Endothelial cell (in vitro differentiated cells): ENCODE data around the gene TNK2. TPM values are rescaled to one million over a fixed set of nuclear protein-coding genes. Genes with fewer than 3 reads are reported as not detected.

ENCODE experiments used
- DNase-seq: peaks from one replicate; pipeline ENCODE4 v3.0.0; 2021; ENCODE audit warnings: low spot score
- H3K27ac Mint-ChIP-seq: one replicate; pipeline ENCODE4 v1.8.0; 2021; ENCODE audit warnings: mixed read lengths, inconsistent platforms; ENCODE audit not compliant: unreplicated experiment
- H3K27me3 Mint-ChIP-seq: one replicate; pipeline ENCODE4 v1.8.0; 2021; ENCODE audit warnings: mild to moderate bottlenecking, moderate library complexity, mixed read lengths, inconsistent platforms; ENCODE audit not compliant: unreplicated experiment
- H3K36me3 Mint-ChIP-seq: one replicate; pipeline ENCODE4 v1.8.0; 2021; ENCODE audit warnings: mild to moderate bottlenecking, low read depth, mixed read lengths, inconsistent platforms; ENCODE audit not compliant: unreplicated experiment
- H3K4me1 Mint-ChIP-seq: one replicate; pipeline ENCODE4 v1.8.0; 2021; ENCODE audit warnings: mild to moderate bottlenecking, mixed read lengths, inconsistent platforms; ENCODE audit not compliant: unreplicated experiment
- H3K4me3 Mint-ChIP-seq: one replicate; pipeline ENCODE4 v1.8.0; 2021; ENCODE audit warnings: mild to moderate bottlenecking, mixed read lengths, inconsistent platforms; ENCODE audit not compliant: unreplicated experiment
- H3K9me3 Mint-ChIP-seq: one replicate; pipeline ENCODE4 v1.8.0; 2021; ENCODE audit warnings: mixed read lengths, inconsistent platforms; ENCODE audit not compliant: unreplicated experiment
- CTCF ChIP-seq: fragments of 200-600 bp; sonication (generic); IDR thresholded peaks from one replicate; pipeline ENCODE4 v1.5.0; 2021; ENCODE audit warnings: antibody characterized with exemption; ENCODE audit not compliant: unreplicated experiment
- total RNA-seq: library from RNA; stranded (reverse); fragmentation: NEBNext Ultra II Directional; extraction: Animal tissue kit (Norgen Biotek cat#: 25700); gene quantifications from one replicate; pipeline ENCODE4 v1.2.1, GENCODE V29; 2021; ENCODE audit not compliant: unreplicated experiment

The TNK2 gene
- total RNA-seq, 1 donor from 2014 or later: 135 TPM

- H3K36me3 Mint-ChIP-seq: peaks cover 20% of the 10 kb centered on the region
- no peak for DNase-seq
- H3K27me3 Mint-ChIP-seq: peaks cover 12% of the 10 kb centered on the region
- no peaks in the 10 kb centered on the region for H3K9me3 Mint-ChIP-seq
- no peak overlapping the region for H3K27ac Mint-ChIP-seq
- no peak overlapping the region for H3K4me3 Mint-ChIP-seq
- TF ChIP-seq CTCF: no peak
- peaks cover 22% of the 10 kb centered on the region for H3K4me1 Mint-ChIP-seq
Measured at GRCh38 chr3:195877767-195878423, 30.5 kb downstream of the TNK2 start.

GRCh38 chr3:195877136-195877715 lies 31.1 kb downstream of the TNK2 start:
- Mint-ChIP-seq H3K27ac (no peak overlapping the region), H3K4me1 (peaks cover 22% of the 10 kb centered on the region), H3K36me3 (peaks cover 20% of the 10 kb centered on the region), H3K4me3 (no peak overlapping the region), H3K27me3 (peaks cover 12% of the 10 kb centered on the region), H3K9me3 (no peaks in the 10 kb centered on the region)
- no peak for DNase-seq
- no peak for TF ChIP-seq CTCF

- peaks cover 10% of the 10 kb centered on the region for H3K27me3 Mint-ChIP-seq
Measured at GRCh38 chr3:195876297-195877064, 31.9 kb downstream of the TNK2 start.

GRCh38 chr3:195875482-195876236 lies 32.7 kb downstream of the TNK2 start:
- Mint-ChIP-seq H3K9me3 (no peaks in the 10 kb centered on the region), H3K27ac (no peak overlapping the region), H3K4me1 (peaks cover 18% of the 10 kb centered on the region), H3K36me3 (peaks cover 20% of the 10 kb centered on the region), H3K4me3 (peak overlapping the region; percentile 59), H3K27me3 (peaks cover 8% of the 10 kb centered on the region)
- DNase-seq: no peak
- TF ChIP-seq CTCF: no peak

More at GRCh38 chr3:195876297-195877064, 31.9 kb downstream of the TNK2 start:
- DNase-seq: no peak
- Mint-ChIP-seq H3K9me3 (no peaks in the 10 kb centered on the region), H3K4me1 (peaks cover 19% of the 10 kb centered on the region), H3K27ac (no peak overlapping the region), H3K36me3 (peaks cover 20% of the 10 kb centered on the region), H3K4me3 (peak overlapping the region; percentile 59)
- no peak for TF ChIP-seq CTCF
